ENCODE results near the gene CPXM1.

The CPXM1 gene

DNA sequence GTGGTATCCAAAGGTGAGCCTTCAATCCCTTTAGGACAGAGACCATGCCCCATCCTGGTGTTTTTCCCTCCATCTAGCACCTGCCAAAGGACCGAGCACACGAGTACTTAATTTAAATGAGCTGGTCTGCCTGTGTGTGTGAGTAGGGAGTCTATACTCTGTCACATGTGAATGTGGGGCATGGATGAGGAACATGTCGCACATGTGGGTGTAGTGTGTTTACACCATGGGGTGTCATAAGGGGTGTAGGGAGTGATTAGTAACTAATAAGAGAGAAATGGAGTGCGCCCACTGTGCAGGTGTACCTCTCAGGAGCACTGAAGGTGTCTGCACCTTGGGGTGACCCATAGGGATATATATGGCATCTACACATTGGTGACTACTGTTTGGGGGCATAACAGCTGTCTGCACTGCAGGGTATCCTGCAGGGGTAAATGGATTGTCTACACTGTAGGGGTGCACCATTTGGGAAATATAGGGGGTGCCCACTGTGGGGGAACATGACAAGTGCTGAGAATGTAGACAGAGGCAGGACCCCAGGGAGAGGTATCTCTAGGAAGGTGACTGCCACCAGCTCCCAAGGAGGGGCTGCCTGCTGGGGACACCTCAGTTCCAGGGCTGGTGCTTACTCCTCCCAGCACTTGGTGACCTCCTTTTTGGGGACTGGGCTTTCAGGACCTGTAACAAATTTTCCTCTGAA, 54.3 kb downstream of the CPXM1 start:
- Histone ChIP-seq H3K9me3 (ENCODE audit: control insufficient read depth, insufficient read depth, low read depth, low read length) (no peaks in the 10 kb centered on the region), H3K4me1 (ENCODE audit: control insufficient read depth, insufficient read depth, low read length) (peaks cover 27% of the 10 kb centered on the region), H3K27me3 (ENCODE audit: control insufficient read depth, insufficient read depth, low read length) (peaks cover 93% of the 10 kb centered on the region), H3K27ac (ENCODE audit: low read depth, low read length) (no peak overlapping the region), H3K36me3 (ENCODE audit: control insufficient read depth, insufficient read depth, low read length) (no peaks in the 10 kb centered on the region), H3K9ac (ENCODE audit: low read length) (no peak overlapping the region), H3K4me3 (ENCODE audit: low read depth, low read length) (no peak overlapping the region)

DNA sequence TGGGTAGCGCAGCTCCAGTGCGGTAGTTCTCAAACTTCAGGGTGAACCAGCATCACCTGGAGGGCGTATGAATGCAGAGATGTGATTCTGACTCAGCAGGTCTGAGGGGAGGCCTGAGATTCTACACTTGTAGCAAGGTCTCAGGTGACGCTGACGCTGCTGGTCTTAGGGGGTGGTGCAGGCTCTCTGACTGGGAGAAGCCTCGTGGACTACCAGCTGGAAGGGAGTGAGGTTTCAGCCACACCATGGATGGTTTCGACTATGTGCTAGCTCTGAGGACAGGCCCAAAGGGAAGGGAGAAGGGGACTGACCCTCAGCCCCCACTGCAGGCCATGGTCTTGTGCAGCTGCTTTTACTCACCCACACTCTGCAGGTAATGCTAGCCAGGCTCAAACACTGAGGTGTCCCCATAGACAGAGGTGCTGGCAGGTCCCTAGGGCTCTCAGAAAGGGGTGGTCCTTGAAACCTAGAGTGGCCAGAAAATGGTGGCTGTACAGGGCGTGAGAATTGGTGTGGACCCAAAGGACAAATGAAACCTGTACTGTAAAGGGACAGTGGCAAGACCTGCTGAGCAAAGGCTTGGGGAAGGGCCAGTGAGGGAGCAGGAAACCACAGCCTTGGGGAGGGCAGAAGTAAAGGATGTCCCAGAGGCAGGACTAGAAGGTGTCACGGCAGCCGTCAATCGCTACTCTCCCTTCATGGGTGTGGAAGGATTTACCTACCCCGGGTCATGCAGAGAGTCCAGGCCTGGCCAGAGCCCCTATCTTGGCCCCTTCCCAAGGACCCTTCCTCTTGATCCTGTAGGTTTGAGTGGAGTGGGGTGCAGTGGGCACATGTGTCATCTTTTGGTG, 55.1 kb downstream of the CPXM1 start:
- Histone ChIP-seq H3K4me1 (ENCODE audit: control insufficient read depth, insufficient read depth, low read length) (peaks cover 27% of the 10 kb centered on the region), H3K9me3 (ENCODE audit: control insufficient read depth, insufficient read depth, low read depth, low read length) (no peaks in the 10 kb centered on the region), H3K36me3 (ENCODE audit: control insufficient read depth, insufficient read depth, low read length) (no peaks in the 10 kb centered on the region), H3K27me3 (ENCODE audit: control insufficient read depth, insufficient read depth, low read length) (peaks cover 88% of the 10 kb centered on the region), H3K27ac (ENCODE audit: low read depth, low read length) (no peak overlapping the region), H3K4me3 (ENCODE audit: low read depth, low read length) (no peak overlapping the region), H3K9ac (ENCODE audit: low read length) (no peak overlapping the region)
